Measurements from ENCODE around the gene DENND5A.
"Not testable (repeated sequence)": the region's sequence is repeated elsewhere in the genome, so short reads cannot be mapped to it uniquely, and the experiment has no call there.

The DENND5A gene

DNA sequence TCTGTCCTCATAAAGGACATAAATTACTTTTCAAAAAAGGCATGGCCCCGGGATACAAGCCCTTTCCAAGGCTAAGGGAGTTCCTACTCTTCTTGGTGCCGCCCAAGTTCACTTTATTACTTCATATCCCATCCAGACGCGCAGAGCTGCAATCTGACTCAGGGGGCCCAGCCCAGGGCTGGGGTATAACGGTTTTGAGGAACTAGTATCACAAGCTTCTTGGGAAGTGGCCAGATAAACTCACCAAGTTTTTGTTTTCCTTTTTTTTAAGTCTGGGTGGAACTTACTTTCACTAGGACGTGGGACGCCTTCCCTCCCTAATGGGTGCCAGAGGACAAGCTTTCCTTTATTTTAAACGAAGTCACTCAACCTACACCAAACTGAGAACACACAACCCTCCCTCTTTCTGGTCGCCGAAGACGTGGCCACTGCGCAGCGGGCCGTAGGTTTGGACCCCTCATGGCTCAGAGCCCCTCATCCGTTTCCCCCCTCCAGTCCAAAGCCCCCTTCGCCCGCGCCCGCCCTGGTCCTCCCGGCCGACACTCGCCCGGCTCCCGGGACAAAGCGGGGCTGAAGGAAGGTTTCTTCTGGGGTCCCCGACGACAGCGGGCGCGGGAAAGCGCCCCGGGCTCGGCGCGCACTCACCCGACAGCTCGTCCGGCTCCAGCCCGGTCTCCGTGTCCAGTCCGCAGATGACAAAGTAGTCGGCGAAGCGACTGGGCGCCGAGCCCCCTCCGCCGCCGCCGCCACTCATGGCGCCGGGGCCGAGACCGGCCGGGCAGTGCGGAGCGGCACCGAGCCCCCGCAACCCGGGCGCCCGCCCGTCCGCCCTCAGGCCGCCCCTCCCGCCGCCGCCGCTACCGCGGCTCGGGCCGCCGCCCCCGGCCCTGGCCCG is 587 bp downstream of the DENND5A start:
- peak in 2 of 5 donors; percentile 16 to 25 for DNase-seq

DNA sequence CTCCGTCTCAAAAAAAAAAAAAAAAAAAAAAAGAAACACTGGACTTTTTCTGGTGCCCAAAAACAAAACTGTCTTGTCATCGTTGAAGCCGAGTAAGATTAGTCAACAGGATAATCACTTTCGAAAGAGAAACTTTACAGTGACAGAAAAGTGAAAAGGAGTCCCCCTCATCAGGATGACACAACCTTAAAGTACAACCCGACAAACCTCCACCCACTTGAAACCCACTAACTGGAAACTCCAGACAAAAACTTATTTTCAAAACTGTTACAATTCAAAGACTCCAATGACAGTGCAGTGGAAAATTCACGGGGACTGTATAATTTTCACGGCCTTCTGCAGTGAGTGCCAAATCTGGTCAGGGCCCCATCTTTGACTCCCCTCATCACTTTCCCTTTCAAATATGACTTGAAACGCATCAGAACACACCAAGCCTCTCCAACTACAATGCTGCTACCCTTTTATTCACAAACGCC is 1.3 kb downstream of the DENND5A start:
- DNase-seq = peak in 1 of 5 donors; percentile 76

DNA sequence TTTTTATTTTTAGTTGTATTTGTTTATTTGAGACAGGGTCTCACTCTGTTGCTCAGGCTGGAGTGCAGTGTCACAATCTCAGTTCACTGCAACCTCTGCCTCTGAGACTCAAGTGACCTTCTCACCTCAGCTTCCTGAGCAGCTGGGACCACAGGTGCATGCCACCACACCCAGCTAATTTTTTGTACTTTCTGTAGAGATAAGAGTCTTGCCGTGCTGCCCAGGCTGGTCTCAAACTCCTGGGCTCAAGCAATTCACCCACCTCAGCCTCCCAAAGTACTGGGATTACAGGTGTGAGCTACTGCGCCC is 4.4 kb downstream of the DENND5A start:
- not testable (repeated sequence) for DNase-seq

DNA sequence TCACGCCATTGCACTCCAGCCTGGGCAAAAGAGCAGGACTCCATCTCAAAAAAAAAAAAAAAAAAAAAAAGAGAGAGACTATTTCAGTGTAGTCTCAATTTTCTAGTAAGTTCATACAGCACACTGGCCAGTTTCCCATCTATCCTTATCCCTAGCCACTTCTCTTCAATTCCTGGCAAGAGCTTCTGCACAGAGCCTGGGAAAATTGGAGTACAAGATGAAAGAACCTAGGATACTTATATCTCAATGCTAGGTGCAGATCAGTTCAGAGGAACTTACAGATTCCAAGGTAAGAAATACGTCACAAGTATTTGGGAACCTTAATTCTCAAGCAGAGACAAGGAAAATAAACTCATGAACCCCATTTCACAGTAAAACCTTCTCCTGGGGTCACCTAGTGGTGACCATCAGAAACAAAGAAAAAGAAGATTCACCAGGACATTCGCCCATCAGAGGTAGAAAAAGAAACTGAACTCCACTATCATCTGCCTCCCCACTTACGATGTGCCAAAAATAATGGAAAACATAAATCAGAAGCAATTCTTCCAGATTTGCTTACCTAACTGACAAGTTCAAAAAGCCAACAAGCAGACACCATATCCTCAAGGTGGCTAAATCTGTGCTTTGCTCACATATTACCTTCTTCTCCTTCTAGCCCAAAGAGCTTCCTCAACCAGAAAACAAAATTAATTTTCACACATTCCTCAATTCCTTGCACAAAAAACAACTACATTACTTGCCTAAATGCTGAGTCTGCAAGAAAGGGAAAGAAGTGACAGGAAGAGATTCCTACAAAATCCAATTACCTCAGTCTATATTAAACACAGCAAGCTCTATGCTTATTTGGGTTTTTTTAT is 4.9 kb downstream of the DENND5A start:
- no peak for DNase-seq

DNA sequence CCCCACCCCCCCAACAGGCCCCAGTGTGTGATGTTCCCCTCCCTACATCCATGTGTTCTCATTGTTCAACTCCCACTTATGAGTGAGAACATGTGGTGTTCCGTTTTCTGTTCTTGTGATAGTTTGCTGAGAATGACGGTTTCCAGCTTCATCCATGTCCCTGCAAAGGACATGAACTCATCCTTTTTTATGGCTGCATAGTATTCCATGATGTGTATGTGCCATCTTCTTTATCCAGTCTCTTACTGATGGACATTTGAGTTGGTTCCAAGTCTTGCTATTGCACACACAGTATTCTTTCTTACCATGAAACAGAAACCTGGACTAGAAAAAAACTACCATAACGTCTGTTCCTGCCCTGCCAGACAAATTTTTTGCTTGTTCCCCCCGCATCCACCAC is 6.9 kb downstream of the DENND5A start:
- not testable (repeated sequence) for DNase-seq

DNA sequence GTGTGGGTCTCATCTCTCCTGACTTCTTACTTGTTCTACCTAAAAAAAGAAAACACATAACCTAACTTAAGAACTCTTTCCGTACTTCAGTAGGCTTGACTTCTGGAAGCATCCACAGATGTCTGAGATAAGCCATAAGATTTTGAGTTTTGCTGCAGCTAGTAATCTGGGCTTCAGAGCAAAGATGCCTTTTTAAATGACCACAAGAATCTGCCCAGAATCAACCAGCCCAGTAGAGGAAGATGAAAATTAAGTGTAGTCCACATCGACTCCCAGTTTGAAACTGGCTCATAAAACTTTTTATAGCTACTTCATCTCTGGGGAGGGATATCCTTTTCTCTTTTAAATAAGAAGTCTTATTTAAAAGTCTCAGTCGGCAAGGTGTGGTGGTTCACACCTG is 10.7 kb downstream of the DENND5A start:
- DNase-seq = no peak

DNA sequence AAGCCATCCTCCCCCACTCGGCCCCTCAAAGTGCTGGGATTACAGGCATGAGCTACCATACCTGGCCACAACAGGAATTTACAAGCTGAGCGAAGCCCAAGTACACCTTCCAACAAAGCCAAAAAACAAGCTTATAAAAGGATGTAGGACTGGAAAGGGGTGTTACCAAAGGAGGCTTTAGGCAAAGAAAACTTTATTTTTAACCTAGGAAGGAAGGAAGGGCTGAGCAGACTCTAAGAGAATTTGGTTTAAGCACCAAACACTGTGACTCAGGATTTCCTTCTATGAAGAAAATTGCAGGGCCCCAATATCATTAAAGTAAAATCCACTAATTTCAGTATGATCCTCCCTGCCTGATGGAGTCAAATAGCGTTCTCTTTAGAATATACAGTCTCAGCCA is 12.1 kb downstream of the DENND5A start:
- no peak for DNase-seq

DNA sequence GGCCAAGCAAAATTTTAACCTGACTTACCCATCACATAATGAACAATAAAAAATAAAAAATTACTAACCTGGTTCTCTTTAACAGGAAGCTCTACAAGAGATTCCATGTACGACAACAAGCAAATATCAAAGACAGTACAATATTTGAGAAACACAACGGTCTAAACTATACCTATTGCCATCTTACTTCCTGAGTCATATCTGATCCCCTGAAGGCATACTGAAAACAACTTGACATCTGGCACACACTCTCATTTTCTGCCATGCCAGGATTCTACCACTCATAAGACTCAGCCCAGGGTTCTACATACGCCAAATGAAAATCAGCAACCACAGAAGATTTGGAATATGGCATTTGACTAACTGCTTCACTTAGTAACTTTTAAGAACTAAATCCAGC is 13.8 kb downstream of the DENND5A start:
- peak in 1 of 5 donors; percentile 27 for DNase-seq

DNA sequence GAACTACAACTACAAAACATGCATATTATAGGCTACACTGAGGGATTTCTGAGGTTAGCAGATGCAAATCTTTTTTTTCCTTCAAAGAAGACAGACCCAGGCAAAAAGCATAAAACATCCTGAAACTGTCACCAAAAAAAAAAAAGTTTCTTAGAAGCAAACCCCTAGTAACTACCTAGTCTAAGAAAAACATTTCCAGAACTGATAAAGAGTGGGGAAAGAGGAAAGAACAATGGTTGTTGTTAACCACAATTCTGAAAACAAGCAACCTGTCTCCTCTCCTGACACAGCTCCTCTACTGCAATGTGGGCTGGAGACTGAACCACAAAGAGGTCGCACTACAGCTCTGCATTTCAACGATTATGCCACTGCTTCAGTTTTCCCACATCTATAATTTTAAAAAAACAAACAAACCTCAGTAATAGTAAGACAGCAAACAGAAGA is 15.0 kb downstream of the DENND5A start:
- peak in 2 of 5 donors; percentile 26 to 54 for DNase-seq

DNA sequence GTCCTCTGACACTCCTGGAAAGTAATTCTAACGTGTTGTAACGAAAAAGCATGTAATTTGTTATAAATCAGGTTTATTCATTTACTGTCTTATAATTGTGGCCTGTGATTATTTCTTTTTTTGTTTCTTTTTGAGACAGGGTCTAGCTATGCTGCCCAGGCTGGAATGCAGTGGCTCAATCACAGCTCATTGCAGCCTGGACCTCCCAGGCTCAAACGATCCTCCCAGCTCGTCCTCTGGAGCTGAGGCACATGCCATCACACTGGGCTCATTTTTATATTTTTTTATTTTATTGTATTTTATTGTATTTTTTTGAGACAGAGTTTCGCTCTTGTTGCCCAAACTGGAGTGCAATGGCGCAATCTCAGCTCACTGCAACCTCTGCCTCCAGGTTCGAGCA is 15.9 kb downstream of the DENND5A start:
- no peak for DNase-seq

DNA sequence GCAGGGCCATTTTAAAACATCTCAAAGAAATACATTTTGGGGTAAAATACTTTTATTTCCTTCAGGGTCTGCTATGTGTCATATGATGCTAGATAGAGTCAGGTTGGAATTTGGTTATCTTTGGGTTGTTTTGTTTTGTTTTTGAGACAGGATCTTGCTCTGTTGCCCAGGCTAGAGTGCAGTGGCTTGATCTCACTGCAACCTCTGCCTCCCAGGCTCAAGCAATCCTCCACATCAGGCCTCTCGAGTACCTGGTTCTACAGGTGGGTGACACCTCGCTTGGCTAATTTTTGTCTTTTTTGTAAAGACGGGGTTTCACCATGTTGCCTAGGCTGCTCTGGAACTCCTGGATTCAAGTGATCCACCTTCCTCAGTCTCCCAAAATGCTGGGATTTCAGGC is 17.3 kb downstream of the DENND5A start:
- no peak for DNase-seq

DNA sequence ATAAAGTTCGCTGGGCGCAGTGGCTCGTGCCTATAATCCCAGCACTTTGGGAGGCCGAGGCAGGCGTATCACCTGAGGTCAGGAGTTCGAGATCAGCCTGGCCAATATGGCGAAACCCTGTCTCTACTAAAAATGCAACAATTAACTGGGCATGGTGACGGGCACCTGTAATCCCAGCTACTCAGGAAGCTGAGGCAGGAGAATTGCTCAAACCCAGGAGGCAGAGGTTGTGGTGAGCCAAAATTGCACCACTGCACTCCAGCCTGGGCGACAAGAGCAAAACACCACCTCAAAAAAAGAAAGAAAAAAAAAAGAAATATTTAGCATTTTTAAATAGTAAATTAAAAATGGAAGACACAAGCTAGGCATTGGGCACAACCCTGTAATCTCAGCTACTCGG is 28.9 kb downstream of the DENND5A start:
- not testable (repeated sequence) for DNase-seq

DNA sequence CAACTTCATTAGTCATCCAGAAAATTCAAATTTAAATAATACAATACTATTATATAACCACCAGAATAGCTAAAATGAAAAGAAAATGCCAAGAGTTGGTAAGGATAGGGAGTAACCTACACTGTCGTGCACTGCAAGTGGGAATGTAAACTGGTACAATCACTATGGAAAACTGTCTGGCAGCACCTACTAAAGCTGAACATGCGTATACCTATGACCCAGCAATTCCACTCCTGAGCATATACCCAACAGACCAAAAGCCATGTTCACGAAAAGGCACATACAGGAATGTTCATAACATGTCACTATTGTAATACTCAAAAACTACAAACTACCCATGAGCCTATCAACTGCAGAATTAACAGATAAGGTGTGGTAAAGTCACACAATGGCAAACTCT is 32.7 kb downstream of the DENND5A start:
- no peak for DNase-seq

DNA sequence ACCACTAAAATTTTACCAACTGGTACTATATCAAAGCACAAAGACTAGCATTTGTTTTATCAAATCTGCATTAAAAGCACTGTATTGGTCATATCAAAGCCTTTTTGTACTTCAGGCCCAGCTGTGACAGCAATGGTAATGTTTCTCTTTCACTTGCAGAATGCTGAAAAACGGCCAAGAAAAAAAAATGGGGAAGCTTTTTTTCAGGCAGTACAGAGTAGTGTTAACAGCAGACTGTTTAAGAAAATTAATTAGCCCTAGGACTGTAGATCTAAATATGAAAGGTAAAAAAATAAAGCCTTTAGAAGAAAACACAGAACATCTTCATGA is 33.3 kb downstream of the DENND5A start:
- DNase-seq = peak in 1 of 5 donors; percentile 27

DNA sequence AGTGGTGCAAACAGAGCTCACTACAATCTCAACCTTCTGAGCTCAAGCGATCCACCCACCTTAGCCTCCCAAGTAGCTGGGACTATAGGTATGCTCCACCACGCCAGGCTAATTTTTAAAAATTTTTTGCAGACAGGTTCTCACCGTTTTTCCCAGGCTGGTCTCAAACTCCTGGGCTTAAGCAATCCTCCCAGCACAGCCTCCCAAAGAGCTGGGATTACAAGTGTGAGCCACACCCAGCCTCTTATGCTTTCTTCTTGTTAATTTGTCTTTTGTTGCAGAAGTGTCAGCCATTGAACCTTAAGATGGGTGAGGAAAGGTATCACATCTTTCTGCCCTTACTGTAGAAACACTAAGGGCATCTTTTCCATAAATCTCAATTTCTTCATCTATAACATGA is 34.9 kb downstream of the DENND5A start:
- DNase-seq = no peak

DNA sequence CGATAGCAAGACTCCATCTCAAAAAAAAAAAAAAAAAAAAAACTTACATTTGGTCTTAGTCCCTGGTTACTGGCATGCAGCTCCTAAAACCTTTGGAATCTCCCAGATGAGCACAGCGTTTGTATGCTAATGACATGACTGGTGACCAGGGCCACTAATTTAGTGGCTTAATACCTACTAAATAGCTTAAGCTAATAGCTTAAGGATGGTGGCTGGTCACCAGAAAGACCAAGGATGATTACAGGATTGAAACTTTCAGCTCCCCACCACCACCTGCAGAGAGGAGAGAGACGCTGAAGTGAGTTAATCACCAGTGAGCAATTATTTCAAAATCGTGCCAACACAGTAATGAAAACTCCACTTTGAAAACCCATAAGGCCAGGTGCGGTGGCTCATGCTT is 37.1 kb downstream of the DENND5A start:
- no peak for DNase-seq

DNA sequence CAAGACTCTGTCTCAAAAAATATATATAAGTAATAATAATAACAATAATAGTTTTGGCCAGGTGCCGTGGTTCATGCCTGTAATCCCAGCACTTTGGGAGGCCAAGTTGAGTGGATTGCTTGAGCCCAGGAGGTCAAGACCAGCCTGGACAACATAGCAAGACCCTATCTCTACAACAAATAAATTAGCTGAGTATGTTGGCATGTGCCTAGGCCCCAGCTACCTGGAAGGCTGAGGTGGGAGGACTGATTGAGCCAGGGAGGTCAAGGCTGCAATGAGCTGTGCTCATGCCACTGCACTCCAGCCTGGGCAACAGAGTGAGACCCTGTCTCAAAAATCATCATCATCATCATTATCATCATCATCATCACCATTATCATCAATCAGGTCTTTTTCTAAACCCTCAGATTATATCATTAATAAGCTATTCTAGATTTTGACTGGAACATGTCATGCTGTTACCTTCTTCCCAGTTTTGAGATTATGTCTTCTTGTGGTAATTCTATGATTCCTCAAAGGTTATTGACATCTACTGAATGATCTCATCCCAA is 39.3 kb downstream of the DENND5A start:
- no peak for DNase-seq

DNA sequence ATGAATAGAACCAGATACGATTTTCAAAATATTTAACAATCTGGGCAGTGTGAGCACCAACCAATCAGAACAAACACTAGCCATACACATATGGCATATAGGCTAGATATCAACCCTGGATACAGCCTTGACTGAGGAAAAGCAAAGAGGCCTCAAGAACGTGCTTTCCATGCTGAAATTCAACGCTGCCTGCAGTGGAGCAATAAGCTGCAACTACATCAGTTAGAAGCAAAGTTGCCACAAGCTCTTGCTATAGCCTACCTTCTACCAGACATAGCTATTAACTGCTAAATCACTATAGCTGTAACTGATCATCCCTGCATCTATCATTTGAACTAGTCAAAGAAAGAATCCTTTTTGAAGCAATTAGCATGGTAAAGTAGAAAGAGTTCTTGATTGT is 42.5 kb downstream of the DENND5A start:
- DNase-seq = no peak

DNA sequence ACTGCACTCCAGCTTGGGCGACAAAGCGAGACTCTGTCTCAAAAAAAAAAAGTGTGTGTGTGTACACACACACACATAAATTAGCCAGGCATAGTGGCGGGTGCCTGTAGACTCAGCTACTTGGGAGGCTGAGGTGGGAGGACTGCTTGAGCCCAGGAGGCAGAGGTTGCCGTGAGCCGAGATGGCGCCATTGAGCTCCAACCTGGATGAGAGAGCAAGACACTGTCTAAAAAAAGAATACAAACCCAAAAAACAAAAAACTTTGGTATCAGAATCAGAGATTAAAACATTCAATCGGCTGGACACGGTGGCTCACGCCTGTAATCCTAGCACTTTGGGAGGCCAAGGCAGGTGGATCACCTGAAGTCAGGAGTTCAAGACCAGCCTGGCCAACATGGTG is 44.3 kb downstream of the DENND5A start:
- DNase-seq = not testable (repeated sequence)

DNA sequence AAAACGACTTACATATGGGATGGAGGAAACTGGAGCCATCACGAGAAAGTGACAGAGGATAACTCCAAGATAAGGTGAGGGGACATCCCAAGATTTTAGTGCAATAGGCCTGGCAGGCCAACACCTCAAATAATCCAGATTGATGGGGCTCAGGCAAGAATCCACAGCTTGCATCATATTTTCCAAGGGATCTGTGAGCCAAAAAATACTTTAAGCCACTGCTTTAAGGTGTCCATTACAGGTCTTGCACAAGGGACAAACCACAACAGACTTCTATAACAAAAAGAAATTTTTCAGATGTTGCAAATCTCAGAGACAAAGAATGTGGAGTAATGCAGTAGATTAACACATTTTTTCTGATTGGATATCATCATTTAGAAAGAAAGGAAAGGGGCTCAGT is 45.6 kb downstream of the DENND5A start:
- DNase-seq = no peak

DNA sequence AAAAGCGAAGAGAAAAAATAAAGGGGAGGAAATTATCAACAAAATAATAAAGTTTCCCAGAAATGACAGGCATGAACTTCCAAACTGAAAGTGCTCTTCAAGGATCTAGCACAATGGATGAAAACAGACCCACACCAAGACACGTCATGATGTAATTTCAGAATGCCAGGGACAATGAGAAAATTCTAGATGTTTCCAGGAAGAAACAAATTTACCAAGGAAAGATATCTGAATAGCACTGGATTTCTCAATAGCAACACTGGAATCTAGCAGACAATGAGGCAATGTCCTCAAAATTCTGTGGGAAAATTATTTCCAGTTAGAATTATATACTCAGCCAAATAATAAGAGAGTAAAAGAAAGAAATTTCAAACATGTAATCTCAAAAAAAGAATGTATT is 46.0 kb downstream of the DENND5A start:
- DNase-seq = no peak

DNA sequence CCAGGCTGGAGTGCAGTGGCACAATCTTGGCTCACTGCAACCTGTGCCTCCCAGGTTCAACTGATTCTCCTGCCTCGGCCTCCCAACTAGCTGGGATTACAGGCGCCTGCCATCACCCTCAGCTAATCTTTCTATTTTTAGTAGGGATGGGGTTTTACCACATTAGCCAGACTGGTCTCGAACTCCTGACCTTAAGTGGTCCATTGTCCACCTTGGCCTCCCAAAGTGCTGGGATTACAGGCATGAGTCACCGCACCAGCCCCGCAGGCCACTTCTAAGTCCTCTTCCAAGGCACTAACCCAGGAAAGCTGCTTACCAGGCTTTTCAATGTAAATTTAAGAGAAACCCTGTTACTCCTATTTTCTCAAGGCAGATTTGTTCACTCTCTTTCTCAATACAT is 50.4 kb downstream of the DENND5A start:
- no peak for DNase-seq

DNA sequence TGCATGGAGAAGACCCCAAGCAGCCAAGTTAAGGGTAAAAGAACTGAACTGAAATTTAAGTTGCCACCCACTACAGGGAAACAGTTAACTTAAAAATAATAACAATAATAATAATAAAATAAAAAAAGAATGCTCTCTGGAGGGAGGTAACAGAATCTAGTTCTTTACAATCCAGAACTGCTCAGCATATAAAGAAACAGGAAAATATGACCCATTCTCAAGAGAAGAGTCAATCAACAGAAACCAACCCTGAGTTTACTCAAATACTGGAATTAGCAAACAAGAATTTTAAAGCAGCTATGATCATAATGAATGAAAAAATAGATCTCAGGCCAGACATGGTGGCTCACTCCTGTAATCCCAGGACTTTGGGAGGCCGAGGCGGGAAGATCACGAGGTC is 53.8 kb downstream of the DENND5A start:
- no peak for DNase-seq

DNA sequence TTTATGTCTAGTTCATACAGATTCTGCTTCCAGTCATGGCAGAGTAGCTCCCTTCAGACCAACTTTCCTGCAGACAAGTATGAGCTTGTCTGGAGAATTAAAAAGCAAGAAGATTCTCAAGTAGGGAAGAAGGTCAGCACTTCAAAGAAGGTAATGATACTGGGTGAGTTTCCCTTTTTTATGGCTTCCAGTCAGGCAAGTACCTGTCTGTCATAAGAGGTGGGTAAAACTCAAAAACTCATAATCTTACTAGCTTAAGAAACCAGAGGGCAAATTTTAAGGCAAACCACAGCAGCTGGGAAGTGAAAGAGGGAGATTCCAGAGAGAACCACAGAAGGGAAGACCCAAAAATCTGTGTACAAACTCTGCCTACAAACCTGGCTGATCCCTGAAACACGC is 54.2 kb downstream of the DENND5A start:
- no peak for DNase-seq
